Measurements from ENCODE around the gene NCAM1.

Gene NCAM1

GRCh38 chr11:113075586-113076095 lies 114.4 kb downstream of the NCAM1 start:
- ChIA-PET POLR2A (no interaction called here), CTCF (no interaction called here)
- TF ChIP-seq CTBP1 (IDR thresholded peaks at IDR 0.05; ENCODE audit: borderline replicate concordance): no peak
- TF ChIP-seq L3MBTL2 (conservative IDR thresholded peaks at IDR 0.05): no peak
- no peak for TF ChIP-seq ZNF384 (IDR thresholded peaks at IDR 0.05)
- TF ChIP-seq SP1 (IDR thresholded peaks at IDR 0.05): no peak
- TF ChIP-seq PKNOX1 (IDR thresholded peaks at IDR 0.05): no peak
- no peak for TF ChIP-seq LEF1 (IDR thresholded peaks at IDR 0.05; ENCODE audit: borderline replicate concordance)
- TF ChIP-seq ELF4 (IDR thresholded peaks at IDR 0.05): no peak
- no peak for TF ChIP-seq NFRKB (IDR thresholded peaks at IDR 0.05)
- no peak for TF ChIP-seq ARNT (IDR thresholded peaks at IDR 0.05)
- TF ChIP-seq SUZ12 (IDR thresholded peaks at IDR 0.05): no peak
- TF ChIP-seq HDGF (IDR thresholded peaks at IDR 0.05; ENCODE audit: borderline replicate concordance): no peak
- TF ChIP-seq FOXK2 (IDR thresholded peaks at IDR 0.05): no peak
- TF ChIP-seq BHLHE40 (IDR thresholded peaks at IDR 0.05; ENCODE audit: borderline replicate concordance): no peak
- TF ChIP-seq FOXA1 (IDR thresholded peaks at IDR 0.05): no peak
- TF ChIP-seq FOXM1 (IDR thresholded peaks at IDR 0.05; ENCODE audit: borderline replicate concordance): no peak
- TF ChIP-seq TARDBP (IDR thresholded peaks at IDR 0.05): no peak
- no peak for DNase-seq (ENCODE audit: extremely low spot score)

- TF ChIP-seq L3MBTL2 (conservative IDR thresholded peaks at IDR 0.05) (no peak), ELF4 (IDR thresholded peaks at IDR 0.05) (no peak), ARNT (IDR thresholded peaks at IDR 0.05) (no peak), HDGF (IDR thresholded peaks at IDR 0.05; ENCODE audit: borderline replicate concordance) (no peak), FOXM1 (IDR thresholded peaks at IDR 0.05; ENCODE audit: borderline replicate concordance) (no peak), BHLHE40 (IDR thresholded peaks at IDR 0.05; ENCODE audit: borderline replicate concordance) (no peak), CTBP1 (IDR thresholded peaks at IDR 0.05; ENCODE audit: borderline replicate concordance) (no peak), FOXK2 (IDR thresholded peaks at IDR 0.05) (no peak), ZNF384 (IDR thresholded peaks at IDR 0.05) (no peak), SUZ12 (IDR thresholded peaks at IDR 0.05) (no peak), SP1 (IDR thresholded peaks at IDR 0.05) (no peak), TARDBP (IDR thresholded peaks at IDR 0.05) (no peak), PKNOX1 (IDR thresholded peaks at IDR 0.05) (no peak), LEF1 (IDR thresholded peaks at IDR 0.05; ENCODE audit: borderline replicate concordance) (no peak), FOXA1 (IDR thresholded peaks at IDR 0.05) (no peak), NFRKB (IDR thresholded peaks at IDR 0.05) (no peak)
Observed at GRCh38 chr11:113077379-113077778, 116.2 kb downstream of the NCAM1 start.

GRCh38 chr11:113082341-113082955 lies 121.2 kb downstream of the NCAM1 start:
- TF ChIP-seq FOXM1 (IDR thresholded peaks at IDR 0.05; ENCODE audit: borderline replicate concordance) (no peak), TARDBP (IDR thresholded peaks at IDR 0.05) (no peak), BHLHE40 (IDR thresholded peaks at IDR 0.05; ENCODE audit: borderline replicate concordance) (no peak), FOXK2 (IDR thresholded peaks at IDR 0.05) (no peak), FOXA1 (IDR thresholded peaks at IDR 0.05) (no peak), L3MBTL2 (conservative IDR thresholded peaks at IDR 0.05) (no peak), HDGF (IDR thresholded peaks at IDR 0.05; ENCODE audit: borderline replicate concordance) (no peak), ARNT (IDR thresholded peaks at IDR 0.05) (no peak), ZNF384 (IDR thresholded peaks at IDR 0.05) (no peak), PKNOX1 (IDR thresholded peaks at IDR 0.05) (no peak), ELF4 (IDR thresholded peaks at IDR 0.05) (no peak), SUZ12 (IDR thresholded peaks at IDR 0.05) (no peak)
- ChIA-PET CTCF (no interaction called here), POLR2A (no interaction called here)
- no peak for DNase-seq (ENCODE audit: extremely low spot score)

More at GRCh38 chr11:113077379-113077778, 116.2 kb downstream of the NCAM1 start:
- CTCF ChIA-PET: no interaction called here
- POLR2A ChIA-PET: no interaction called here
- no peak for DNase-seq (ENCODE audit: extremely low spot score)

GRCh38 chr11:113083571-113083970 lies 122.4 kb downstream of the NCAM1 start:
- CTCF ChIA-PET: no interaction called here
- no peak for TF ChIP-seq ARNT (IDR thresholded peaks at IDR 0.05)
- no peak for TF ChIP-seq PKNOX1 (IDR thresholded peaks at IDR 0.05)
- no peak for TF ChIP-seq L3MBTL2 (conservative IDR thresholded peaks at IDR 0.05)
- no peak for DNase-seq (ENCODE audit: extremely low spot score)
- POLR2A ChIA-PET: no interaction called here

GRCh38 chr11:113084297-113084696 lies 123.1 kb downstream of the NCAM1 start:
- ChIA-PET POLR2A (no interaction called here), CTCF (no interaction called here)
- no peak for DNase-seq (ENCODE audit: extremely low spot score)
- TF ChIP-seq ZNF384 (IDR thresholded peaks at IDR 0.05): no peak
- no peak for TF ChIP-seq SUZ12 (IDR thresholded peaks at IDR 0.05)
- TF ChIP-seq HDGF (IDR thresholded peaks at IDR 0.05; ENCODE audit: borderline replicate concordance): no peak
- TF ChIP-seq NFRKB (IDR thresholded peaks at IDR 0.05): no peak
- no peak for TF ChIP-seq FOXA1 (IDR thresholded peaks at IDR 0.05)
- TF ChIP-seq BHLHE40 (IDR thresholded peaks at IDR 0.05; ENCODE audit: borderline replicate concordance): no peak
- no peak for TF ChIP-seq SP1 (IDR thresholded peaks at IDR 0.05)

GRCh38 chr11:113085446-113085845 lies 124.2 kb downstream of the NCAM1 start:
- POLR2A ChIA-PET: no interaction called here
- no peak for TF ChIP-seq BHLHE40 (IDR thresholded peaks at IDR 0.05; ENCODE audit: borderline replicate concordance)
- TF ChIP-seq FOXM1 (IDR thresholded peaks at IDR 0.05; ENCODE audit: borderline replicate concordance): no peak
- no peak for TF ChIP-seq SP1 (IDR thresholded peaks at IDR 0.05)
- TF ChIP-seq FOXK2 (IDR thresholded peaks at IDR 0.05): no peak
- no peak for TF ChIP-seq NFRKB (IDR thresholded peaks at IDR 0.05)
- TF ChIP-seq TARDBP (IDR thresholded peaks at IDR 0.05): no peak
- TF ChIP-seq PKNOX1 (IDR thresholded peaks at IDR 0.05): no peak
- TF ChIP-seq HDGF (IDR thresholded peaks at IDR 0.05; ENCODE audit: borderline replicate concordance): no peak
- TF ChIP-seq L3MBTL2 (conservative IDR thresholded peaks at IDR 0.05): no peak
- TF ChIP-seq ELF4 (IDR thresholded peaks at IDR 0.05): no peak
- TF ChIP-seq FOXA1 (IDR thresholded peaks at IDR 0.05): no peak
- TF ChIP-seq SUZ12 (IDR thresholded peaks at IDR 0.05): no peak
- no peak for TF ChIP-seq CTBP1 (IDR thresholded peaks at IDR 0.05; ENCODE audit: borderline replicate concordance)
- TF ChIP-seq ARNT (IDR thresholded peaks at IDR 0.05): no peak
- TF ChIP-seq LEF1 (IDR thresholded peaks at IDR 0.05; ENCODE audit: borderline replicate concordance): no peak
- no peak for TF ChIP-seq ZNF384 (IDR thresholded peaks at IDR 0.05)

More at GRCh38 chr11:113085446-113085845, 124.2 kb downstream of the NCAM1 start:
- DNase-seq (ENCODE audit: extremely low spot score): no peak
- CTCF ChIA-PET: no interaction called here
